H1 (cell line): ENCODE data around the gene NAA16. TPM values are rescaled to one million over a fixed set of nuclear protein-coding genes. Genes with fewer than 3 reads are reported as not detected.

Experiments used
- GABPA ChIP-seq: IDR thresholded peaks from 2 replicates; pipeline ENCODE4 v1.6.1; 2011; ENCODE audit warnings: mild to moderate bottlenecking, low read length, moderate library complexity, borderline replicate concordance; ENCODE audit not compliant: insufficient read depth
- SAP30 ChIP-seq: fragments of 300-600 bp; sonication (generic); IDR thresholded peaks from 2 replicates; pipeline ENCODE4 v1.7.1; 2012; ENCODE audit warnings: low read length, moderate library complexity, mild to moderate bottlenecking, inconsistent platforms; ENCODE audit not compliant: insufficient read depth, insufficient replicate concordance
- SP2 ChIP-seq: IDR thresholded peaks from 2 replicates; pipeline ENCODE4 v1.6.1; 2012; ENCODE audit warnings: mild to moderate bottlenecking, low read length, inconsistent platforms
- polyA plus RNA-seq, 7 experiments: library from polyadenylated mRNA; depleted of rRNA in 3 of 7; stranded (reverse) in 5 of 7; unstranded in 2 of 7; fragments of >200 nt in 5 of 7; fragments of 200-250 nt in 2 of 7; gene quantifications; 1 replicate in 5 of 7; 2 replicates in 1 of 7; 4 replicates in 1 of 7; pipeline versions ENCODE4 v1.2.1 to v1.2.3, GENCODE V29; 2011 to 2013; ENCODE audit warnings: missing spikeins in 2 of 7, mixed read lengths in 2 of 7
- total RNA-seq: library from RNA; stranded (reverse); fragmentation: NEBNext Ultra II Directional; extraction: Animal tissue kit (Norgen Biotek cat#: 25700); gene quantifications from 2 replicates; pipeline ENCODE4 v1.2.1, GENCODE V29; 2021
- TF ChIP-seq, protein P1 (sequence below): IDR thresholded peaks from 2 replicates; pipeline ENCODE4 v1.6.1; 2011; ENCODE audit warnings: low read depth, mild to moderate bottlenecking, low read length; ENCODE audit not compliant: insufficient read depth

Gene NAA16
- total and polyA plus RNA-seq, 2 of the 8 experiments (the other 6 are each of a cell fraction or from before 2014, with no cell fraction given) = 11.4 to 40.0 TPM

DNA sequence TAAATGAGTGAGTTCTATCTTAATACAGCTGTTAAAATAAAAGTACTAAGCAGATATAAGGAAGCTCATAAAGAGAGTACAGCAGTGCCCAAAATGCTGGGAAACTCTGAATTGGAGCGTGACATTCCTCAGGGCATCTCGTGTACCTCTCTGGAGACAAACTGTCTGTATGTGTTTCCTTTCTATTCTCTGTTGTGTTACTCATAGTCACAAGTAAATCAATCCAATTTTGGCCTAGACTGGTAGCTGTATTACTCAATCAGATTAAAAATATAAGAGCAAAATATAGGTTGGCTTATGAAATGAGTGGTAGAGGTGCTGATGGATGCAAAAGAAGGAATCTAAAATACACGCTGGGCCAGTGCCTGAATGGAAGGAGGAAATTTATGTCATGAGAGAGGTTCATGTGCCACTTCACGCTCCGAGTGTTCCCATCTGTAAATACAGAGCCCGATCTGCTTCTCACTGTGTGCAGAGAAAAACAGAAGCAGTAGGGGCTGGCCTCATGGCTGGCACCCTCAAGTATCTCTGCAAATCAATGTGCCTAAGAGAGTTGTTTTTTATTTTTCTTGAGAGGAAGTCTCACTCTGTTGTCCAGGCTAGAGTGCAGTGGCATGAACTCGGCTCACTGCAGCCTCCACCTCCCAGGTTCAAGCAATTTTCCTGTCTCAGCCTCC, 87.6 kb downstream of the NAA16 start (continued):
- TF ChIP-seq SP2 (no peak), SAP30 (no peak), GABPA (no peak)
- TF ChIP-seq, protein P1, sequence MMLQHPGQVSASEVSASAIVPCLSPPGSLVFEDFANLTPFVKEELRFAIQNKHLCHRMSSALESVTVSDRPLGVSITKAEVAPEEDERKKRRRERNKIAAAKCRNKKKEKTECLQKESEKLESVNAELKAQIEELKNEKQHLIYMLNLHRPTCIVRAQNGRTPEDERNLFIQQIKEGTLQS = no peak
